GM21360 (cell line): ENCODE measurements around the gene IL1A.

ENCODE experiments used
- ATAC-seq: cut with Tn5 transposase; IDR thresholded peaks from one replicate; pipeline ENCODE4 v1.9.1; 2021; ENCODE audit warnings: mild to moderate bottlenecking, moderate library complexity; ENCODE audit not compliant: unreplicated experiment

IL1A gene

GRCh38 chr2:112818094-112818902 is 34.0 kb upstream of the IL1A start:
- no peak for ATAC-seq

- ATAC-seq, result no peak
These were observed 32.9 kb upstream of the IL1A start for GRCh38 chr2:112817082-112817689.

- ATAC-seq, result no peak
These were observed 30.0 kb upstream of the IL1A start for GRCh38 chr2:112814278-112814677.

- no peak for ATAC-seq
These were observed 29.1 kb upstream of the IL1A start for GRCh38 chr2:112813280-112813966.

GRCh38 chr2:112812318-112813267 is 28.3 kb upstream of the IL1A start:
- ATAC-seq, result no peak

- ATAC-seq, result no peak
These were observed 27.6 kb upstream of the IL1A start for GRCh38 chr2:112811841-112812306.

GRCh38 chr2:112811276-112811831 is 27.1 kb upstream of the IL1A start:
- no peak for ATAC-seq

- no peak for ATAC-seq
These were observed 24.8 kb upstream of the IL1A start for GRCh38 chr2:112809112-112809511.

GRCh38 chr2:112807233-112807807 is 23.0 kb upstream of the IL1A start:
- no peak for ATAC-seq

GRCh38 chr2:112805542-112805941 is 21.2 kb upstream of the IL1A start:
- ATAC-seq, result no peak

GRCh38 chr2:112803691-112804521 is 19.6 kb upstream of the IL1A start:
- ATAC-seq, result no peak

- ATAC-seq, result no peak
These were observed 16.7 kb upstream of the IL1A start for GRCh38 chr2:112800881-112801583.

- ATAC-seq, result no peak
These were observed 15.0 kb upstream of the IL1A start for GRCh38 chr2:112798979-112799975.

GRCh38 chr2:112796486-112796885 is 12.2 kb upstream of the IL1A start:
- no peak for ATAC-seq

GRCh38 chr2:112795774-112796173 is 11.5 kb upstream of the IL1A start:
- no peak for ATAC-seq

GRCh38 chr2:112794841-112795240 is 10.5 kb upstream of the IL1A start:
- ATAC-seq, result no peak

GRCh38 chr2:112794131-112794733 is 9.9 kb upstream of the IL1A start:
- ATAC-seq, result no peak
